Stimulated activated CD4-positive, alpha-beta T cell treated with anti-CD3 and anti-CD28 coated beads, Interleukin-15, amount 100 ng/mL, for 1 hour (primary cell): ENCODE data around the gene DNAJC5G.

ENCODE experiments used
- DNase-seq, 2 donors: peaks; one replicate each; pipeline ENCODE4 v3.0.0-alpha.2; 2020; ENCODE audit warnings: low read depth in 1 of 2, low spot score in 1 of 2

DNAJC5G gene

DNA sequence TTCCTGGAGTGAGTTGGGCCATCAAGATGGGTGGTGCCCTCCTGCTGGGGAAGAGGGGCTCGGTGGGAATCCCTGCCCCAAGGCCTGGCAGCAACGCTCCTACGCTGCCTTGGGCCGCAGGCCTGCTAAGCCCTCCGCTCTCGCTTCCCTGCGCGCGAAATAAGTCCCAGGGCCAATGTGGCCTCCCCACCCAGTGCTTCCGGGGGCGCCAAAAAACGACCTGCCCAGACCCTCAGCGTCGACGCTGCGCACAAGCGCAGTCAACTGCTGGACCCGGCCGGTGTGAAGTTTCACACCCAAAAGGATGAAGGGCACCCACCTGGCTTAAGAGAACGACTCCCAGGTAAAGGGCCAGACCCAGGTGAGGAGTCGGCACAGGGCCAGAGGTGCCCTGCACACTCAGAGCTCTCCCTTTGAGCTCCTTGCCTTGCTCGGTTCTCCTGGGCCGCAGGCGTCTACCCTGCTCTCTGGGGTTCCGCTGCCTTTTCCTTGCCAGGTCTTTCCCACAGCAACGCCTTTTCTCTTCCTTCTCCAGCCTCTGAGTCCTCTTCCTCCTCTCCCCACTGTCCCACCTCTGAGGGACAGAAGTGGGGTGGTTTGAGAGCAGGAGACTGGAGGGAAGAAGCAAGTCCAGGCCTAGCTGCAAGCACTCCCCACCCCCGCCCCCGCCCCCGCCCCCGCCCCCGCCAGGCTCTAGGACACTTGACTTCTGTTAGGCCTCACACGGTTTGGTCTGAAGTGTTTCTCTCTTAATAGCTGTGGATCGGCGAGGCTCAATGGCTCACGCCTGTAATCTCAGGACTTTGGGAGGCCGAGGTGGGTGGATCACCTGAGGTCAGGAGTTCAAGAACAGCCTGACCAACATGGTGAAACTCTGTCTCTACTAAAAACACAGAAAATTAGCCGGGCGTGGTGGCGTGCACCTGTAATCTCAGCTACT lies at the start of gene DNAJC5G:
TSS of gene DNAJC5G (plus strand) at position 223 of the 940 bp plus-strand sequence. CDS start 1,296 bp downstream, outside the sequence.
- no peak for DNase-seq

DNA sequence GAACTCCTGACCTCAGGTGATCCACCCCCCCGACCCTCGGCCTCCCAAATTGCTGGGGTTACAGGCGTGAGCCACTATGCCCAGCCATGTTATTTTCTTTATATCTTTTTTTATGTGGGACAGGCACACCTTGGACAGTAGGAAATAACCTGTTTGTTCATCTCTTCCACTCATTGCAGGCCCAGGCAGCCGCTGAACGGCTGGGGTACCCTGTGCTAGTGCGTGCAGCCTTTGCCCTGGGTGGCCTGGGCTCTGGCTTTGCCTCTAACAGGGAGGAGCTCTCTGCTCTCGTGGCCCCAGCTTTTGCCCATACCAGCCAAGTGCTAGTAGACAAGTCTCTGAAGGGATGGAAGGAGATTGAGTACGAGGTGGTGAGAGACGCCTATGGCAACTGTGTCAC lies 49.7 kb upstream of the DNAJC5G start:
- no peak for DNase-seq

DNA sequence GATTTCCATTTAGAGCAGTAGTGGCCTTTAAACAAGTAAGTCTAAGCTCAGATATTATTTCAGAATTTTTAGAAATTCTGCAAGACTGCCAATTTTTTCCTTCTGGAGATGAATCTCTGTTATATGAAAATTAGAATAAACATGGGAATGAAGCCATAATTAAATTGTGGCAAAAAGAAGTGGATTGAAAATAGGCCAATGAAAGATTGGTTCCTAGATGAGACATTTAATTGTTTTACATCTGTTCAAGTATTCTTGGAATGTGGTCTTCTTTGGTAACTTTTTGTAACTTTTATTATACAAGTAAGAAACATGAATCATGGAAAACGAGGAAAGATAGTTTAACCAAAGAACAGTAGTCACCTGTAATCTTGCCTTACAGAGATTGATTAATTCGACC lies 47.7 kb upstream of the DNAJC5G start:
- DNase-seq, result no peak

DNA sequence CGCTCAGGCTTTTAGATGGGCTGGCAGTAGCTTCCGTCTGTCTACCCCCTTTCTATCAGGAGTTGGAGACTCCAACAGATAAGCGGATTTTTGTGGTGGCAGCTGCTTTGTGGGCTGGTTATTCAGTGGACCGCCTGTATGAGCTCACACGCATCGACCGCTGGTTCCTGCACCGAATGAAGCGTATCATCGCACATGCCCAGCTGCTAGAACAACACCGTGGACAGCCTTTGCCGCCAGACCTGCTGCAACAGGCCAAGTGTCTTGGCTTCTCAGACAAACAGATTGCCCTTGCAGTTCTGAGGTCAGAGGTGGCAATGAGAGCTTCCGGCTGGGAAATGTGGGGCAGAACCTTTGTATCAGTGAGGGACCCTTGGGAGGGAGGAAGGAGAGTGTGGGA lies 43.3 kb upstream of the DNAJC5G start:
- DNase-seq, result no peak

- no peak for DNase-seq
Measured at GRCh38 chr2:27233341-27233740, 41.9 kb upstream of the DNAJC5G start.

- no peak for DNase-seq
Measured at GRCh38 chr2:27236136-27236535, 39.1 kb upstream of the DNAJC5G start.

GRCh38 chr2:27236626-27237025 lies 38.6 kb upstream of the DNAJC5G start:
- no peak for DNase-seq

- DNase-seq, result no peak
Measured at GRCh38 chr2:27237341-27237945, 37.8 kb upstream of the DNAJC5G start.

DNA sequence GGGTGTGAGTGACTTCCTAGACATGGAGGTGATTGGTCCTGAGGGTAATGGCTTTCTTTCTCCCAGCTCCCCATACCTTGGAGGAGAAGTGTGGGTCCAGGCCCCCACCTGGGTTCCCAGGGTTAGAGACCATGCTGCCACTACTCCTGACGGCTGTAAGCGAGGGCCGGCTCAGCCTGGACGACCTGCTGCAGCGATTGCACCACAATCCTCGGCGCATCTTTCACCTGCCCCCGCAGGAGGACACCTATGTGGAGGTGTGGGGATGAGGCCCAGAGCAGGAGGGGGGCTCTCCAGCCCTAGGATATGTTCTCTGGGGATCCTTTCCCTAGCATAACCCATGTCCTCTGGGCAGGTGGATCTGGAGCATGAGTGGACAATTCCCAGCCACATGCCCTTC lies 36.3 kb upstream of the DNAJC5G start:
- DNase-seq, result no peak

DNA sequence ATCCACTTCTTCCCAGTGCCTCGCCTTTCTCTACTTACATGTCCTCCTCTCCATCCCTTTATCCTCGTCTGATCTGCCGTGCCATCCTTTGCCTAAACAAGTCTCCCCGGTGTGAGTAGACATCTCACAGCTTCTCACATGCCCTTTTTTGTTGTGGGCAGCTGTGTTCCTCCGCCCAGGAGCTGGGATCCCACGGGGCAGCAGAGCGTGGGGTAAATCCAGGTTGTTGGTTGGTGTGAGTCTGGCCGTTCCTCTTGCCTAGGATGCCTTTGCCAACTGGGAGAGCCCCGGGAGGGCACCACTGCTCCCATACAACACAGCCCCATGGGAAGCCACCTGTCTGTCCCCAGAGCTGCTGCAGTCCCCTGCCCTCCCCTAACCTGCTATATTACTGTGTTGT lies 34.8 kb upstream of the DNAJC5G start:
- no peak for DNase-seq

- no peak for DNase-seq
Measured at GRCh38 chr2:27241761-27242613, 33.2 kb upstream of the DNAJC5G start.

GRCh38 chr2:27242614-27242951 lies 32.6 kb upstream of the DNAJC5G start:
- no peak for DNase-seq

DNA sequence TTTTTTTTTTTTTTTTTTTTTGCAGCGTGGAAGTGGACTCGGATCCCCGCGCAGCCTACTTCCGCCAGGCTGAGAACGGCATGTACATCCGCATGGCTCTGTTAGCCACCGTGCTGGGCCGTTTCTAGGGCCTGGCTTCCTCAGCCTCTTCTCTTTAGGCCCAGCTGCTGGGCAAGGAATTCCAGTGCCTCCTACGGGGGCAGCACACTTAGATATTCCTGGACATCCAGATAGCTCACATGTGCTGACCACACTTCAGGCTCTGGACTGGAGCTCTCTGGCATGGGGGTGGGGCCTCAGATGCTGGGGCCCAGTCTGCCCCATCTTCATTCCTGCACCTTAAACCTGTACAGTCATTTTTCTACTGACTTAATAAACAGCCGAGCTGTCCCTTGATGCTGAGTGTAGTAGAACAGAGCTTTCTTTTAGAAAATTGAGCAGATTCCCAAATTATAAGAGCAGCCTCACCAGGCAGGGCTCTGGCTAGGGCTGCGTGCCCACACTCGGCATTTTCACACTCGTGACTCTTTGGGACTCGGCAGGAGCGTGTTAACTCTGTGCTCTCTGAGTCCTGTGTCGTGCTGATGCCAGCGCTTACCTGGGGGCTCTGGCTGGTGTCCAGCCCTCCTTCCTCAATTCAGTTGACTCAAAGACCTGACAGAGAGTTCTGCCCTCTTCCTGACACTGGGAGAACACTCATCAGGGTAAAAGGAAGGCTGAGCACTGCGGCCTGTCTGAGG lies 31.7 kb upstream of the DNAJC5G start:
- DNase-seq, result no peak

DNA sequence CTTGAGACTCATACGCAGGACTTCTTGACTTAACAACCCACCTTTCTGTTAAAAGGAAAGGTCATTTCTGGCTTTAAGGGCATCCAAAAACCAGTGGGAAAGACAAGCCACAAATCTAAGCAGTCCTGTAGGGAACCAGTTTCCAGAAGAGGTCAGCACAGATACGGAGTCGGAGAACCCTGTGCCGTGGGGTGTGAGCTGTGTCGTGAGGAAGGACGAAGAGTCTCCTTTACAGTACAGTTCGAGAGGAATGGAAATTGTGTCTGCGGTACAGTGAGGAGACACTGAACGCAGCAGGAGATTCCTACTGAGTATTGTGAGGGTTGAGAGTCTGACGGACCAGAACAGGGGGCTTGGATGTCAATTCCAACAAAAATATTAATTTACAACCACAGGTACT lies 30.1 kb upstream of the DNAJC5G start:
- no peak for DNase-seq

DNA sequence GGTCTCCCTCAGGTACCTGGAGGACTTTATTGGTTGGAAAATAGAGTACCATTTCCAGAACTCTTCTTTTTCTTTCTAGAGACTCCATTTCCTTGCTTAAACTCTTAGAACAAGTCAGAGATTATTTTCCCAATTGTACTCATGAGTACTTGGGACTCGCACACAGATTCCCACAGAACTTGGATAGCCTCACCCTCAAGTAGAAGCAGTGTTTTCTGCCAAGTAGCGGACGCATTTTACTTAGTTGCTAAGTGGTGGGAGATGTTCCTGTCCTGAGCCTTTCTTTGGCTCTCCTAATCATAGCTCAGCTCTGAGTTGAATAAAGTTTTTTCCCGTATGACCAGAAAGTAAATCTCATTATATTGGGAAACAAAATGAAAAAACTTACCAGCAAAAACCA lies 29.6 kb upstream of the DNAJC5G start:
- no peak for DNase-seq

DNA sequence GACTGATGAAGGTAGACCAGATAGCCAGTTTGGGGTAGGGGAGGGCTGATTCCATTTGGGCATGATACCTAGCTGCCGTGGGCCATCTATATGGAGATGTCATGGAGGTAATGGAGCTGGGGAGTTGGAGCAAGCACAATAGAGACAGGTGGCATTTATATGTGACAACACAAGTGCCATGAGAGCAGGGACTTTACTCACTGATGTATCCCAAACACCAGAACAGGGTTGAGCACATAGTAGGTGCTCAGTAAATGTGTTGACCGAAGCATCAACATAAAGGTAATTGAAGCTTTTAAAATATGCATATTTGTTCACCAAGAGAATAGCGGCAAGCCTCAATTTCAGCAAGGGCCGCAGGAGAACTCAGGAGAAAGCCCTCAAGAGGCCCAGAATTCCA lies 27.3 kb upstream of the DNAJC5G start:
- DNase-seq, result no peak

- no peak for DNase-seq
Measured at GRCh38 chr2:27249159-27249890, 25.9 kb upstream of the DNAJC5G start.

DNA sequence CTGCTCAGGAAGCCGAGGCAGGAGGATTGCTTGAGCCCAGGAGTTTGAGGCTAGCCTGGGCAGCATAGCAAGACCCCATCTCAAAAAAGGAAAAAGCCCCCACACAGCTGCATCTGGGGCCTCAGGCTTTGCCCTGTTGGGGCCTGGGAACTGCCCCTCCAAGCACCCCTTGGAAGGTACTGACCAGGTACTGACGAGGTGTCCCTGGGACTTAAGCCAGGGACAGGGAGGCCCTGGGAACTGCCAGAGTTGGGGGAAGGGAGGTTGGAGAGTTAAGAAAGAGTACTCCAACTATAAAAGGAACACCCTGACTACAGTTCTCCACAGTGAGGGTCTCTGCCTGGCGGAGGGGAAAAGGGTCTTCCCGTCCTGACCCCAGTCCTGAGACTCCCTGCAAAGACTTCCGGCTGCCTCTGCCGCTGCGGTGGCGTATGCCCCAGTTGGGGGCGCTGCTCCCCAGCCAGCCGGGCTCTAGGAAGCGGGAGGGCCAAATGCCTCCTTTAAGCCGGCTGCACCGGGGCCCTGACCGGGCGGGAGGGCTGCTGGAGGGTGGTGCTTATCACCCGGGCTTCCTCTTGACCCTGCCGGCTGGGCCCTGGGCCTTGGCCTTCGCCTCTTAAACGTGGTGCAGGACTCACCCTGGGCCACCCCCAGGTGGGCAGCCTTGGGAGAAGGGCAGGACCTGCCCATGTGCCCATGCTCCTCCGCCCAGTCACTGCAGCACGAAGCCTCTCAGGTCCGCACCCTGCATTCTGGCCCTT lies 25.2 kb upstream of the DNAJC5G start:
- peak in 1 of 2 donors; percentile 49 for DNase-seq

GRCh38 chr2:27250652-27251379 lies 24.4 kb upstream of the DNAJC5G start:
- DNase-seq, result no peak
